ENCODE data around the gene TKFC. TPM values are rescaled to one million over a fixed set of nuclear protein-coding genes. Genes with fewer than 3 reads are reported as not detected.

TKFC gene
- total RNA-seq, 1 donor from 2014 or later: 75.8 TPM

GRCh38 chr11:61353131-61354067, 20.4 kb downstream of the TKFC start:
- DNase-seq (ENCODE audit: low spot score in 2 of 2, unreplicated experiment in 2 of 2): no peak
- Mint-ChIP-seq H3K36me3 (peaks cover 14% of the 10 kb centered on the region), H3K27ac (no peak overlapping the region), H3K27me3 (ENCODE audit: low read depth) (no peaks in the 10 kb centered on the region), H3K9me3 (no peaks in the 10 kb centered on the region), H3K4me1 (no peaks in the 10 kb centered on the region), H3K4me3 (no peak overlapping the region)
- TF ChIP-seq, protein P1, sequence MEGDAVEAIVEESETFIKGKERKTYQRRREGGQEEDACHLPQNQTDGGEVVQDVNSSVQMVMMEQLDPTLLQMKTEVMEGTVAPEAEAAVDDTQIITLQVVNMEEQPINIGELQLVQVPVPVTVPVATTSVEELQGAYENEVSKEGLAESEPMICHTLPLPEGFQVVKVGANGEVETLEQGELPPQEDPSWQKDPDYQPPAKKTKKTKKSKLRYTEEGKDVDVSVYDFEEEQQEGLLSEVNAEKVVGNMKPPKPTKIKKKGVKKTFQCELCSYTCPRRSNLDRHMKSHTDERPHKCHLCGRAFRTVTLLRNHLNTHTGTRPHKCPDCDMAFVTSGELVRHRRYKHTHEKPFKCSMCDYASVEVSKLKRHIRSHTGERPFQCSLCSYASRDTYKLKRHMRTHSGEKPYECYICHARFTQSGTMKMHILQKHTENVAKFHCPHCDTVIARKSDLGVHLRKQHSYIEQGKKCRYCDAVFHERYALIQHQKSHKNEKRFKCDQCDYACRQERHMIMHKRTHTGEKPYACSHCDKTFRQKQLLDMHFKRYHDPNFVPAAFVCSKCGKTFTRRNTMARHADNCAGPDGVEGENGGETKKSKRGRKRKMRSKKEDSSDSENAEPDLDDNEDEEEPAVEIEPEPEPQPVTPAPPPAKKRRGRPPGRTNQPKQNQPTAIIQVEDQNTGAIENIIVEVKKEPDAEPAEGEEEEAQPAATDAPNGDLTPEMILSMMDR (IDR thresholded peaks at IDR 0.05; ENCODE audit: unreplicated experiment): no peak

GRCh38 chr11:61354208-61354607, 21.2 kb downstream of the TKFC start:
- Mint-ChIP-seq H3K27me3 (ENCODE audit: low read depth) (no peaks in the 10 kb centered on the region), H3K4me3 (no peak overlapping the region), H3K4me1 (no peaks in the 10 kb centered on the region), H3K9me3 (no peaks in the 10 kb centered on the region), H3K36me3 (peaks cover 14% of the 10 kb centered on the region), H3K27ac (no peak overlapping the region)
- TF ChIP-seq, protein P1 (IDR thresholded peaks at IDR 0.05; ENCODE audit: unreplicated experiment): no peak
- no peak for DNase-seq (ENCODE audit: low spot score in 2 of 2, unreplicated experiment in 2 of 2)

DNA sequence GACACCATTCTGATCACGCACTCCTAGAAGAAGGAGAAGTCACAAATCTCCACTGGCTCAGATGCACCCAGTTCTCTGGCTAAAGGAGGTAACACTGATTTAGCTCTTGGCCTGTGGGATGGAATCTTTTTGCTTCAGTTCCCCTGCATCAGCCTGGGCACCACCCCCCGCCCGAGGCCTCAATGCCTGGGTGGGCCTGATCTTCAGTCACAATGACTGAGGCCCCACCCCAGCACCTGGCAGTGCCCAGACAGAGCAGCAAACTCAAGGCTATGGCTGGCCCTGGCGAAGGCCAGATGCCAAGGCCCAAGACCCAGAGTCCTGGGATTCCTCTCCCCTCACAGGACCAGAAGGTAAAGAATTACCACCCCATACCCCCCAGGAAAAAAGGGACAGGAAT, 23.7 kb downstream of the TKFC start:
- peaks cover 10% of the 10 kb centered on the region for H3K4me1 Mint-ChIP-seq
- TF ChIP-seq, protein P1 (IDR thresholded peaks at IDR 0.05; ENCODE audit: unreplicated experiment): no peak
- no peaks in the 10 kb centered on the region for H3K9me3 Mint-ChIP-seq
- peaks cover 11% of the 10 kb centered on the region for H3K36me3 Mint-ChIP-seq
- no peak for DNase-seq (ENCODE audit: low spot score in 2 of 2, unreplicated experiment in 2 of 2)
- no peak overlapping the region for H3K4me3 Mint-ChIP-seq
- no peaks in the 10 kb centered on the region for H3K27me3 Mint-ChIP-seq (ENCODE audit: low read depth)
- H3K27ac Mint-ChIP-seq: no peak overlapping the region

DNA sequence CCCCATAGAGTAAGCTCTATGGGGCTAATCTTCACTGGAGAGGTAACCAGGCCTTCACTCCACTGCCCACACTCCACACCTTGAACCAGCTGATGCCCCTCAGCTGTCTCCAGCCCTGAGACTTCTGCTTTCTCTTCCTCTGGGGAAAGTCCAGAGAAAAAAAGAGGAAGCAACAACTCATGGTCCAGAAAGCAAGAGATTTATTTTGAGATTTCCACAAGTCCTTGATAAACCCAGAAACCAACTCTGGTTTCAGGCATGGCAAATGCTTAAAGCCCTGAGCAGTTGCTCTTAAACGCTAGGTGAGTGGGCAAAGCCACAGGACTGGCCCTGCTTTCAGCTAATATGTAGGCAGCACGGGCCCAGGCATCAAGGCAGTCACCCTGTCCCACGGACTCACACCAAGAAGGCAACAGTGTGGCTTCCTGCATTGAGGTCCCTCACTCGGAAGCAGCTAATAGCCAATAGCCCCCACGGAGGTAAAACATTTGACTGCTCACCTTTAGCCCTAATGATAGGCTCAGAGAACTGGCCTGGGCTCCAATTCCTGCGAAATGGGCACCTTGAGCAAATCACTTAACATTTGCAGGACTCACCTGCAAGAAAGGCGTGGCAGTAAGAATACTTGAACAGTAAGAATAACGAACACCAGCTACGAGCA, 24.3 kb downstream of the TKFC start:
- H3K4me3 Mint-ChIP-seq: no peak overlapping the region
- H3K27ac Mint-ChIP-seq: no peak overlapping the region
- DNase-seq (ENCODE audit: low spot score in 2 of 2, unreplicated experiment in 2 of 2): no peak
- TF ChIP-seq, protein P1 (IDR thresholded peaks at IDR 0.05; ENCODE audit: unreplicated experiment): no peak
- peaks cover 11% of the 10 kb centered on the region for H3K36me3 Mint-ChIP-seq
- no peaks in the 10 kb centered on the region for H3K27me3 Mint-ChIP-seq (ENCODE audit: low read depth)
- peaks cover 13% of the 10 kb centered on the region for H3K4me1 Mint-ChIP-seq
- H3K9me3 Mint-ChIP-seq: no peaks in the 10 kb centered on the region

DNA sequence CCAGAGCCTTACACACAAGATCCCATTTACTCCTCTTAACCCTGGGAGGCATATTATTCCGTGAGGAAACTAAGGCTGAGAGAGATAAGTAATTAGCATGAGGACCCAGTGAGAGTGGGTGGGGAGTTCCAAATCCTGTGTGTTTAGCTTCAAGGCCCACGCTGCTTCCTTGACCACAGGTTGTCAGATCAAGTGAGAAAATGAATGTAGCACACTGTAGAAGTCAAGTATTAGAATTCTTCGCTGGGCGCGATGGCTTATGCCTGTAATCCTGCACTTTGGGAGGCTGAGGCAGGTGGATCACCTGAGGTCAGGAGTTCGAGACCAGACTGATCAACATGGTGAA, 24.8 kb downstream of the TKFC start:
- H3K4me3 Mint-ChIP-seq: no peak overlapping the region
- TF ChIP-seq, protein P1 (IDR thresholded peaks at IDR 0.05; ENCODE audit: unreplicated experiment): no peak

More for the DNA sequence above, 24.8 kb downstream of the TKFC start:
- no peaks in the 10 kb centered on the region for H3K9me3 Mint-ChIP-seq
- H3K36me3 Mint-ChIP-seq: peaks cover 8% of the 10 kb centered on the region
- no peaks in the 10 kb centered on the region for H3K27me3 Mint-ChIP-seq (ENCODE audit: low read depth)
- peaks cover 18% of the 10 kb centered on the region for H3K4me1 Mint-ChIP-seq
- no peak overlapping the region for H3K27ac Mint-ChIP-seq
- DNase-seq (ENCODE audit: low spot score in 2 of 2, unreplicated experiment in 2 of 2): no peak

Measured in mesothelial cell of epicardium (in vitro differentiated cells).